Muscle layer of colon (tissue), 2 donors: ENCODE measurements around the gene FAM174C.

Experiments used
- H3K27ac ChIP-seq: one replicate; pipeline ENCODE4 v1.7.0; 2013; ENCODE audit warnings: low read depth, mild to moderate bottlenecking, low read length, moderate library complexity
- H3K27me3 ChIP-seq, 2 donors: one replicate each; pipeline ENCODE4 v1.7.0; 2013; ENCODE audit warnings: low read length in 2 of 2, mild to moderate bottlenecking in 2 of 2; ENCODE audit not compliant: insufficient read depth in 2 of 2, control insufficient read depth in 1 of 2
- H3K36me3 ChIP-seq: one replicate; pipeline ENCODE4 v1.7.0; 2013; ENCODE audit warnings: mild to moderate bottlenecking, low read length; ENCODE audit not compliant: insufficient read depth
- H3K4me1 ChIP-seq: one replicate; pipeline ENCODE4 v1.7.0; 2013; ENCODE audit warnings: mild to moderate bottlenecking, low read length; ENCODE audit not compliant: insufficient read depth
- H3K4me3 ChIP-seq, 2 donors: one replicate each; pipeline ENCODE4 v1.7.0; 2013; ENCODE audit warnings: low read length in 2 of 2, low read depth in 1 of 2, mild to moderate bottlenecking in 1 of 2, moderate library complexity in 1 of 2
- H3K9ac ChIP-seq: one replicate; pipeline ENCODE4 v1.7.0; 2013; ENCODE audit warnings: low read length
- H3K9me3 ChIP-seq: one replicate; pipeline ENCODE4 v1.7.0; 2013; ENCODE audit warnings: mild to moderate bottlenecking, low read length
- donor health status: abdominal sarcoma.
- donor health status: Adenocarcinoma of cecum.

The FAM174C gene

DNA sequence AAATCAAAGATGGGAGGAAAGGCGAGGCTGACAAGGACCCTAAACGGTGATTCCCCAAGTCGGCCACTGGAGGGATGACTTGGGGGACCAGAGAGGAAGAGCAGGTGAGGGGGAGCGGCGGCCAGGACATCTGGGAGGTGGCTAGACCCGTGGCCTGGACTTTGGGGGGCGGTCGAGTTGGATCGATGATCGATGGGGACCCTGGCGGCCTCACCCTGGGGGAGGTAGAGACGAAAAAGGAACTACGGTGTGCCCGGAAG is 13.9 kb upstream of the FAM174C start:
- peak overlapping the region; percentile 81 for H3K27ac ChIP-seq
- peak overlapping the region; percentile 63 for H3K9ac ChIP-seq
- peaks cover 19% of the 10 kb centered on the region for H3K36me3 ChIP-seq
- H3K27me3 ChIP-seq: no peaks in the 10 kb centered on the region
- peaks cover 41% of the 10 kb centered on the region for H3K4me1 ChIP-seq
- H3K4me3 ChIP-seq: peak overlapping the region; percentile 55 to 67
- H3K9me3 ChIP-seq: no peaks in the 10 kb centered on the region

DNA sequence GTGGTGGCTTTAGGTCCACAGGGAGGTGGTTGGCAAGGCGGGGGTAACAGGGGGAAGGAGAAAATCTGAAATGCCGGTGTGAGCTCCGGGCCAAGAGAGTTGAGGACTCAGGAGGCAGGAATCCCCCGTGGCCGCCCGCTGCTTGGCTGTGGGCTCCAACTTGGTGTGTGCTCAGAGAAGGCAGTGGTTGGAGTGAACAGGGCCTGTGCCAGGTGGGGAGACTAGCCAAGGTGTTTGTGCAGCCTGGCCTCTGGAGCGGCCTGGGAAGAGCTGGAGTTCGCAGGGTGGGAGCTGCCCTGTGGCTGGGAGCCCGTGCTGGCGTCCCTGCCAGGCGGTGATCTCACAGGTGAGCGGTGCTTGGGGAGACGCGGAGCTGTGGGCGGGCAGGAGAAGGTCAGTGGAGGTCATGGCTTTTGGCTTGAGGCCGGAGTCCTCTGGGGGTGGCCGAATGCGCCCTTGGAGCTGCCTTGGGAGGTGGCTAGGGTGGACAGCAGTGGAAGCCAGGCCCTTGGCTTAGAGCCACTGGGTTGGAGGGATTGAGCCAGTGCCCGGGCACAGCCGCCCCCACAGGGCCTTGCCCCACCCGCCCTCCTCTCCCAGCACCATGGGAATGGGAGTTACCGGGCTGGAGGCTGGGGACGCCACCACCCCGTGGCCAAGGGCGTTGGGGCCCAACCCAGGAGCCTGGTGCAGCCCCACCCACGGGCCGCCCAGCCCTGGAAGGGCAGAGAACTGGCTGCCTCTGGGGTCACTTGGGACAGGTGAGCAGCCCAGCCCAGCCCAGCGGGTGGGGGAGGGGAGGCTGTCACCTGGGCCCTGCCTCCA is 13.3 kb upstream of the FAM174C start:
- no peaks in the 10 kb centered on the region for H3K27me3 ChIP-seq
- H3K4me3 ChIP-seq: peak overlapping the region; percentile 55 to 67
- peaks cover 41% of the 10 kb centered on the region for H3K4me1 ChIP-seq
- H3K9me3 ChIP-seq: no peaks in the 10 kb centered on the region
- peak overlapping the region; percentile 81 for H3K27ac ChIP-seq
- H3K9ac ChIP-seq: peak overlapping the region; percentile 63
- peaks cover 14% of the 10 kb centered on the region for H3K36me3 ChIP-seq

DNA sequence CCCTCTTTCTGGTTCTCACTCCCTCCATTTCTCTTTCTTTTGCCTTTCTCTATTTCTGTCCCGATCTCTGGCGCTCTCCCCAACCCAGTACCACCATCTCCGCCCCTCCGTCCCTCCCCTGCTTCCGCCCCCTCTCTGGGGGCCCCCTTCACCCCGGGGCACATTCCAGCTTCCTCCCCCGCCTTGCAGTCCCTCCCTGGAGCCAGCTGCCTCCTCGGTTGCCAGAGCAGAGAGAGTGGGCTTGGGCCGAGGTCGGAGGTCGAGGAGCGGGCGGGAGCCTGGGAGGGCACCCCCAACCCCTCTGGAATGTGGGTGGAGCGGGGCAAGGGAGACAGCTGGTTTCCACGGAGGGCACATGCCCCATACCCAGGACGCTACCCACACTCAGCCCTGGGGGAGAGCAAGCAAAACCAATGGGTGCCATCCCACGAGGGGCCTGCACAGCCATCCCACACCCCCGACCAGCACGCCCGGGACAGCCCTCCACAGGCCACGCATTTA is 12.7 kb upstream of the FAM174C start:
- Histone ChIP-seq H3K9ac (no peak overlapping the region), H3K9me3 (no peaks in the 10 kb centered on the region), H3K27me3 (no peaks in the 10 kb centered on the region), H3K4me1 (peaks cover 47% of the 10 kb centered on the region), H3K36me3 (peaks cover 8% of the 10 kb centered on the region), H3K4me3 (no peak overlapping the region), H3K27ac (no peak overlapping the region)

DNA sequence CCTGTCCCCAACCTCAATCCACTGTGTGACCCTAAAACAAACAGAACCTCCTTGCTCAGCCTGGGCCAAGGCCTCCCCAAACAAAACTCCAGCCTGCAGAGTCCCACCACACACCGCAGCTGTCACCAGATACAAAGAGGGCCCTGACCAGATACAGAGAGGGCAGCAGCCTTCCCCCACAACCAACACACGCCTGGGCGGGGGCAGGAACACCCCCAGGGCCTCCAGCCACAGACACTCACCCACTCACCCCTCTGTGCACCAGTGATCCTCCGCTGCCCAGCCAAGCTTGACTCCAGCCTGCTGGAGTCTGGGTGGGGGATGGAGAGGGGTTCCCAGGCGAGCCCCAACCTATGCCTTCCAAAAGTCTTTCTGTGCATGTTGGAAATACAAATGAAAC is 12.1 kb upstream of the FAM174C start:
- peaks cover 49% of the 10 kb centered on the region for H3K4me1 ChIP-seq
- no peak overlapping the region for H3K4me3 ChIP-seq
- no peak overlapping the region for H3K9ac ChIP-seq
- H3K27ac ChIP-seq: no peak overlapping the region
- H3K36me3 ChIP-seq: peaks cover 3% of the 10 kb centered on the region
- no peaks in the 10 kb centered on the region for H3K9me3 ChIP-seq
- H3K27me3 ChIP-seq: no peaks in the 10 kb centered on the region

DNA sequence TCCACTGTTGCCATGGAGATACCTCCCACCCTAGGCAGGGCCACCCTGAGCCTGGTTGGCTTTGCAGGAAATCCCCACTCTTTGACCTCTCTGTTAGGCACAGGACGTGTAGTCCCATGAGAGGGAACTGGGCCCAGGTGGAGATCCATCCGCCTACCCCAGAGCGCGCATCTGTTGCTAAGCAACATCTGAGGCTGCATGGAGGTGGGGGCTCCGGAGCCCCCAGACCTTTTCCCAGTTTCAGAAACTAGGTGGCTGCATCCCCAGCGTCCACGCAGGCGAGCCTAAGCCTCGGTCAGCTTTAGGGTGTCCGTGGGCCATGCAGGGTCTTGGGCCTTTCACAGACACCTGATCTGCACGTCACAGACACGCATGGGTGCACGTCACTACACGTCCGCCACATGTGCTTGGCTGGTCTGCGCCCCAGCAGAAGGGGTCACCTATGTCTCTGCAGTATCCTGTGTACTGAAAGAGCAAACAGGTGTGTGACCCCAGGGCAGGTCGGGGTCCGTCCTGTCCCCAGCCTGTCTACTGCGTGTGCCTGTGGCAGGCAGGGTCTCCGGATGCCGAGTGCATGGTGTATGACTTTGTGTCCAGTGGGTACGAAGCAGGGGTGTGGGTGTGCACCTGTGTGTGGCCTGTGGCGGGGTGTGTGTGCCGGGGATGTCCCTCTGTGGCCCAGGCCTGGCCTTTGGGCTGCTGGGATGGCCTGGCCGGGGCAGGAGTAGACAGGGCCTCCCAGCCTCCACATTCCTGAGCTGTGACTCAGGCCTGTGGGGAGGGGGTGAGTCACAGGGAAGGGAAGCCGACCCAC is 10.3 kb upstream of the FAM174C start:
- Histone ChIP-seq H3K9me3 (no peaks in the 10 kb centered on the region), H3K27ac (peak overlapping the region; percentile 93), H3K27me3 (no peaks in the 10 kb centered on the region), H3K4me3 (no peak overlapping the region), H3K36me3 (no peaks in the 10 kb centered on the region), H3K4me1 (peaks cover 49% of the 10 kb centered on the region), H3K9ac (no peak overlapping the region)

DNA sequence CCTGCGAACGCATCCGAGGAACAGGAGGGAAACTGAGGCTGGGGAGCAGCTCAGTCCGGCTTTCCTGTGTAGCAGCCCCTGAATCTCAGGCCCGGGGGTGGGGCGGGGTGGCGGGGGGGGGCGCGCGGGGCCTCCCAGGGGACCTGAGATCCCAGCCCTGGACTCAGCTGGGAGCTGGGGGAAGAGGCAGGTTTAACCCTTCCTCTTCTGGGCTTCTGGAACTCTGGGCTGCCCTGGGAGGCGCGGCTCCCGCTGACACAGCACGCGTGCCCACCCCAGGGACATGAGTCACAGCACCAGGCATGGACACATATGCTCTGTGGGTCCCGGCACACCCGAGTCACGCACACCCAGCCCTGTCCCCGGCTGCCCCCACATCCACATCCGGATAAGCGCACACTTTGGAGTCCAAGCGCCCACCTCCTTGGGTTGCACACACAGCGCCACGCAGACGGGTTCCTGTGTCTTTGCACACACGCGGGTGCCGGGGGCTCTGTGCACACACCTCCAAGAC is 9.7 kb upstream of the FAM174C start:
- H3K9ac ChIP-seq: no peak overlapping the region
- peak overlapping the region; percentile 93 for H3K27ac ChIP-seq
- peaks cover 2% of the 10 kb centered on the region for H3K36me3 ChIP-seq
- H3K4me3 ChIP-seq: peak overlapping the region; percentile 28 to 70
- H3K9me3 ChIP-seq: no peaks in the 10 kb centered on the region
- H3K4me1 ChIP-seq: peaks cover 46% of the 10 kb centered on the region
- H3K27me3 ChIP-seq: no peaks in the 10 kb centered on the region

DNA sequence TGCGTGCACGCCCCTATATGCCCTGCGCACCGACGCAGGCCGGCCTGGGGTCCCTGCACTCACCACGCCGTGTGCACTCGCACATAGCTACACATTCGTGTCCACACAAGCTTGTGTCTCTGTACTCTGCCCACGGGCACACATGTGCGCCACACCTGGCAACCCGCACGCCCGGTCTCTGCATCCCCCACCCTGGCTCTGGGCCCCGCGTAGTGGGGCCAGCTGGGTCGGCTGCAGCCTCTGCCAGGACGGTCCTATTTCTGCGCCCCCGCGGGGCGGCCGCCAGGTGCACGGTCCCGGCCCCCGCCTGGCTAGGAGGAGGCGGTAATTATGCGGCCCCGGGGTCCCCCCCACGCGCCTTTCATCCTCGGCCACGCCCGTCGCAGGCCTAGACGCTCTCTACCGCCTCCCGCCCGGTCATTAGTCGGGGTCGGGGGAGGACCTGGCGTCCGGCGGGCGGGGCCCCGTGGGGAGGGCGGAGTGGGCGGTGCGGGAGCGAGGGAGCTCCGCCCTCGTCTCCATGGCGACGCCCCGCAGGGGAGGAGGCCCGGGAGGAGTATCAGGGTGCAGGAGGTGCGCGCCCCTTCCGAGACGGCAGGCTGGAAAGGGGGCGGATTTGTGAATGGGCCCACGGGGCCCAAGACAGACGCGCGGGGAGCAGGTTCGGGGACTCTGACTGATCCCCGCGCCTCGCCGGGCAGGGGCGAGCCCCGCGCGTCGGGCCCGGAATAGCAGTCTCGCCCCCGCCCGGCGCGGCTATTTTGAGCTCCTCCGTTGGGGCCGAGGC is 9.0 kb upstream of the FAM174C start:
- no peak overlapping the region for H3K9ac ChIP-seq
- H3K27ac ChIP-seq: peak overlapping the region; percentile 93
- peak overlapping the region; percentile 28 to 70 for H3K4me3 ChIP-seq
- no peaks in the 10 kb centered on the region for H3K9me3 ChIP-seq
- H3K4me1 ChIP-seq: peaks cover 50% of the 10 kb centered on the region
- H3K36me3 ChIP-seq: peaks cover 8% of the 10 kb centered on the region
- H3K27me3 ChIP-seq: no peaks in the 10 kb centered on the region

DNA sequence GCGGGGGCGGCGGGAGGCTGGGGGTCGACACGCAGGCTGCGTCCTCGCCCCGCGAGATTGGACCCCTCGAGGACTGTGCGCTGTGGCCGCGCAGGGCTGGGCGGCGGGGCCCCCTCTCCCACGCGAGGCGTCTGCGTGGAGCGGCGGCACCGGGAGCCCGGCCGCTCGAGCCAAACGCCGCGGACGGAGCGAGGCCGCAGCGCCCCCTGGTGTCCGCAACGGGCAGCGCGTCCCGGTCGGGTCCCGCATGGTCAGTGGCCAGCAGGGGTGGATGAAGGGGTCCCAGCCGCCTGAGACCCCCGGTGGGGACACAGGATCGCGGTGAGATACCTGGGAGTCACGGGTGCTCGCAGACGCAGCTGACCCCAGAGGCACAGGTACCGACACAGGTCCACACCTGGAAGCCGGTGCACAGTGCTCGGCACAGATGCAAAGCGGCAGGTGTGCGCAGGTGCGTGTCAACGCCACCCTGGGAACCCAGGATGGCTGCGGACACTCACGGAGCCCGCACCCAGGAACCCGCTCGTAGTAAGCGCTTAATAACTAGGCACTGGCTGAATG is 8.3 kb upstream of the FAM174C start:
- Histone ChIP-seq H3K4me3 (peak overlapping the region; percentile 41 to 70), H3K9me3 (no peaks in the 10 kb centered on the region), H3K27ac (peak overlapping the region; percentile 93), H3K4me1 (peaks cover 50% of the 10 kb centered on the region), H3K9ac (peak overlapping the region; percentile 27), H3K36me3 (peaks cover 15% of the 10 kb centered on the region), H3K27me3 (no peaks in the 10 kb centered on the region)

DNA sequence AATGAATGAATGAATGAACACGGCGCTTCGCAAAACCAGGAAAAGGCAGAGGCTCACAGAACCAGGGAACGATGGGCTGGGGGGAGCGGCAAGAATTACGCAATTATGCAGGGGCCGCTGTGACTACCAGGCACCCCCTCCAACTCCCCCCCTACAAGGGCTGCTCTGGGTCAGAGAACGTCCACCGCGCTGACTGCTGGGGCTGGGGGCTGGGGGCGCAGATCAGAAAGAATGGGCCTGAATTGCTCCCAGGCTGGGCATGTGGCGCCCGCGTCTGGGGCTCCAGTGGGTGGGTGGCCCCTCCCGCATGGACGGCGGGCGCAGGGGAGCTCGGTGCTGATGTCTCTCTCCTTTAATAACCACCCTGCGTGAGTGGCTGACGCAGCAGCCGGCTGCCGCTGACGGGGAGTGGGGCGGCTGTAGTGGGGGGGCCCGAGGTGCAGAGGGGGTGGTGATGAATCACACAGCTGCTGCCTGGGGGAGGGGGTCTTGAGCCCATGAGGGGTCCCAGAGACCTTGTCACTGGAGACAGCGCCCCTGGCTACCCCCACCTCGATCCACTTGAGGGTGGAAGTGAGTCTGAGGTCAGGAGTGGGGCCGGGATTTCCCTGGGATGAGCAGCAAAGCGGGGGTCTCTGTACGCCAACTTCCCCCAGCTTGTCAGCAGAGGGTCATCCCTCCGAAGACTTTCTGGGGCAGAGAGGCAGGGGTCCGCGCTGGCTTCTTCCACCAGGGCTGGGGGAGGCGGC is 7.7 kb upstream of the FAM174C start:
- no peaks in the 10 kb centered on the region for H3K9me3 ChIP-seq
- peaks cover 22% of the 10 kb centered on the region for H3K36me3 ChIP-seq
- H3K27ac ChIP-seq: peak overlapping the region; percentile 98
- no peaks in the 10 kb centered on the region for H3K27me3 ChIP-seq
- H3K9ac ChIP-seq: peak overlapping the region; percentile 79
- H3K4me1 ChIP-seq: peaks cover 50% of the 10 kb centered on the region
- H3K4me3 ChIP-seq: peak overlapping the region in 1 of 2 donors; percentile 41

DNA sequence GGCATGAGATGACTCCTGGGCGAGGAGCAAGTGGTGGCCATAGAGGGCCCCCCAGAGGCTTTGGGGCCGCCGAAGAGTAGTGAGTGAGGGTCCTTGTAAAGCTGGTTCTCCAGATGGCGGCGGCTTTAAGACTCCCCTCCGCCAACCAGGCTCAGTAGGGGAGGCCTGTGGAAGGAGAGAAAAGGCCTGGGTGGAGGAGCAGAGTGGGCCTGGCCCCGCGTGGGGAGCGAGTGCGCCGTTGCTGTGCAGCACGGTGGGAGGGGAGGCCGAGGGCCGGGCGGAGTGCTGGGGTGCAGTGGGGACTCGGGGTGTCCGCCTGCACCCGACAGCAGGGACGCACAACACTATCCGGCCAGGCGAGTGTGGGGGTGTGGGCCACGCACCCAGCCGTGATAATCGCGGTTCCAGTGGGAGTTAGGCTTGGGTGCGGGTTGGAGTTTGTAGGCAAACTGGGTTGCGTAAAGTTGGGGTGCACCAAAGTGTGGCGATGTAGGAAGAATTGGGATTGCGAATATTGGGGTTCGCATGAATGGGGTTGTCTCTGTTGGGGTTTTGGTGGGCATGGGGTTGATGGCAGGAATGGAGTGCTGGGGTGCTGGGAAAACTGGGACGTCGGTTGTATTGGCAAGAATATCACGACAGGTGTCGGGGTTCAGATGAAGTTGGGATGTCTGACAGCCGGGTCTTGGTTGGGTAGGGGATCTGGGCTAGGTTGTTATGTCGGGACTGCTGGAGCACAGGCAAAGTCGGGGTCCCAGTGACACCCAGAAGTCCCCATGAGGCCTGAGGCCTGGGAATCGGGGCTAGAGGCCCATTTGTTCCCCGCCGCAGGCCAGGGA is 6.9 kb upstream of the FAM174C start:
- Histone ChIP-seq H3K9ac (peak overlapping the region; percentile 79), H3K27ac (peak overlapping the region; percentile 98), H3K9me3 (no peaks in the 10 kb centered on the region), H3K27me3 (no peaks in the 10 kb centered on the region), H3K4me1 (peaks cover 56% of the 10 kb centered on the region), H3K4me3 (peak overlapping the region in 1 of 2 donors; percentile 39), H3K36me3 (peaks cover 30% of the 10 kb centered on the region)
